ENCODE data around the gene LARGE1.
"Not testable (repeated sequence)": the region's sequence is repeated elsewhere in the genome, so short reads cannot be mapped to it uniquely, and the experiment has no call there.

Gene LARGE1

DNA sequence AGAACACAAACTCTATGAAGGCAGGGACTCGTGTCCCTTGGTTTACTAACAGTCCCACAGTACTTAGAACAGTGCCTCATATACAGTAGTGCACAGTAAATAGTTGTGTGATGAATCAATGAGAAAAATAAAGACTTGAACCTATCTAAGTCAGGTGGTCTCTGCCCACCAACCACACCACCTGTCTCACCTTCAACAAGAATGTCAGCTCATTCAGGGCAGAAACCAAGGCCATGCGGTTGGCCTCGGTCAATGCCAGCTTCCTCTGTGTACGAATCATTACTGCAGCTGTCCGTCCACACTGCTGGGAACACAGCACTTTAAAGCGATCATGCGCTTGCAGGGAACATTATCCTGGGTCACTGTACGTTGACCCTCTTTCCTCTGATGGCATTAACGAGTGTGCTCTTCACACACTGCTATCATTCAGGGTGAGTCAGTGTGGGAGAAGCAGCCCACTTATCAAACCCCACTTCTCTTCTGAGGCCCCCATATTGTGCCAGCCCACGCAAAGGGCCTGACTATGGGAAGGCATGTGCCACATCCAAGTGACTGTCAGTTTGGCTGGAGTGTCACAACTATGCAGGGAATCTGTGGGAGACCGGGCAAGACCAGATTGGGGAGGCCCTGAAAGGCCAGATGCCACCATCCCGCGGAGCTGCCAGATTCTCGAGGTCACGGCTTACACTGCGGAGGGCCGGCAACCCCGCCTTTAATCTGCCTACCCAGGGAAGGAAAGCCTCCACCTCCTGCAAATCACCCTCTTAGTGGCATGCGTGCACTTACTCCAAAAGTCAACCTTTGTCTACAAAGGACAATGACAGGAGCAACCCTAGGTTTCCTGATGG is 36.1 kb downstream of the LARGE1 start:
- no peak for DNase-seq

- DNase-seq = no peak
These were observed 36.7 kb downstream of the LARGE1 start for GRCh38 chr22:33883561-33883960.

- DNase-seq = no peak
These were observed 37.3 kb downstream of the LARGE1 start for GRCh38 chr22:33882991-33883390.

DNA sequence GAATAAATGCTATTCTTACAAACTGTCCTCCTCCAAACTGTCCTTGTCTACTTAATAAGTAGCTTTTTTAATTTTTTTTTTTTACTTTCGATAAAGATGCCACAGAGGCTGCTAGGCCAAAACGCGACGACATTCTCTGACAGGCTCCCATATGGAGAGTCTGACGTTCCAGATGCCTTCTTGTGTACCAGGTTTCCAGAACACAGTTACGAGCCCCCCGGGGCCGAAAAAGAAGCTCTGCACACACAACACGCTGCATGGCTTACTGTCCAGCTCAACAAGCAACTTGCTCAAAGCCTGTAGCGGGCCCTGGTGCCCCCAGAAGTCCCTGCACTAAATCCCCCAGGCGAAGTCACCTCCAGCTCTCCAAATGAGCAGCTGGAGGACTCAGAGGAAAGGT is 39.3 kb downstream of the LARGE1 start:
- no peak for DNase-seq

GRCh38 chr22:33879796-33880195 is 40.5 kb downstream of the LARGE1 start:
- DNase-seq = no peak

DNA sequence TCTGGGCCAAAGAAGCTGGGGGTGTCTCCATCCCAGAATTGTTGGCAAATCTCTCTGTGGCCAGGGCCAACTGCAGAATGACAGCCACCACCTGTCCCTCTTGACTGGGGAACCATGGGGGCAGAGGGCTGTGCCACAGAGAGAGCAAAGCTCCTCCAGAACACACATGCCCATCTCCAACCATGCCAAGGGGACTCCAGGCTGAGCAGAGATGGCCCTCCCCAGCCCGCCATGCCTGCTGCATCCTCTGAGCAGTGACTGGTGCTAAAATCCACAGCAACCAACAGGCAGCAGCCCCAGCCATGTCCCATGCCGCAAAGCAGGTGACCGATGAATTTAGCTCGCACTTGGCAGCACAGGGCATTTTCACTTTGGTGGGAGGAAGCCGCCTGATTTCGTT is 45.0 kb downstream of the LARGE1 start:
- DNase-seq = no peak

DNA sequence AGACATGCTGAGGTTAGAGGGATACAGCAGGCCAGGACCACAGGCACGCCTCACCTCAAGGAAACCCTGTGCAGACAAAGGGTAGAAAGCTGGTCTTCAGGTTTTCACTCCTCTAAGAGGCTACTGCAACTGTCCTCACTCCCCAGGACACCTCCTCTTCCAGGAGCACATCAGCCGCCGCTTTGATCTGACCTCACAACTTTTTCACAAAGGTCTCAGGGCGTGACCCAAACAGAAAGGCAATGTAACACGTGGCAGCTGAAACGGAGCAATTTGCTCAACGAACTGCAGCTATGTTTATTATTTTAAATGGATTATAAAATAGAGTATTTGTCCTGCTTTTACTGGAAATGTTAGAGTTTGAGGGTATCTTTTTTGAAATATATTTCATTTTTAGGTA is 46.1 kb downstream of the LARGE1 start:
- no peak for DNase-seq

- DNase-seq = no peak
These were observed 46.6 kb downstream of the LARGE1 start for GRCh38 chr22:33873666-33874065.

DNA sequence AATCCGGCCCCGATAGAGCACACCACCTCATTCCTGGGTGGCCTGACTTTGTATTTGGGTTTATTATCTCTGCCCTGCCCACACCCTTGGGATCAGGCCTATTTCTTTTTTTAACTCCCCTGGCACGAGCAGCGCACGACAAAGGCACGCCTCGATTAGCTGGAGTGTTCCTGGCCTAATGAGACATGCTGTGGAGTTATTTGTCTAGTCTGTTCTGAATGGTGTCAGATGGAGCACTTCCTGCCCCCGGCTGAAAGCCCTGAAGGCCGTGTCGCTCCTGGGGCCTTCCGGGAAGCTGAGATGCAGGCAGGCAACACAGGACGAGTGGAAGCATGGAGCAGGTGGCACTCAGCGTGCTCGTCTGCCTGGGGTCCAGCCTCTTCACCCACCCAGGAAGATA is 47.1 kb downstream of the LARGE1 start:
- DNase-seq = no peak

GRCh38 chr22:33871935-33872334 is 48.3 kb downstream of the LARGE1 start:
- no peak for DNase-seq

DNA sequence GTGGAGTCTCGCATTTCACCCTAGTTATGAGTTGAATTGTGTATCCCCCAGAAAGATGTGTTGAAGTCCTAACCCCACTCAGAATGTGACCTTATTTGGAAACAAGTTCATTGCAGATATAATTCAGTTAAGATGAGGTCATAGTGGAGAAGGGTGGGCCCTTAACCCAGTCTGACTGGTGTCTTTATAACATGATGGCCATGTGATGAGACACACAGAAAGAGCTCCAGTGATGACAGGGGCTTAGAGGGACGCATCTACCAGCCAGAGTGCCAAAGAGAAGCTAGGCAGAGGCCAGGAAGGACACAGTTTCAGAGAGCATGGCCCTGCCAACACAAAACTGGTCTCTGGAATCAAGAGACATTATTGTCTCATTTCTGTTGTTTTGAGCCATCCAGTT is 50.3 kb downstream of the LARGE1 start:
- peak; percentile 61 for DNase-seq

- no peak for DNase-seq
These were observed 52.3 kb downstream of the LARGE1 start for GRCh38 chr22:33867971-33868370.

DNA sequence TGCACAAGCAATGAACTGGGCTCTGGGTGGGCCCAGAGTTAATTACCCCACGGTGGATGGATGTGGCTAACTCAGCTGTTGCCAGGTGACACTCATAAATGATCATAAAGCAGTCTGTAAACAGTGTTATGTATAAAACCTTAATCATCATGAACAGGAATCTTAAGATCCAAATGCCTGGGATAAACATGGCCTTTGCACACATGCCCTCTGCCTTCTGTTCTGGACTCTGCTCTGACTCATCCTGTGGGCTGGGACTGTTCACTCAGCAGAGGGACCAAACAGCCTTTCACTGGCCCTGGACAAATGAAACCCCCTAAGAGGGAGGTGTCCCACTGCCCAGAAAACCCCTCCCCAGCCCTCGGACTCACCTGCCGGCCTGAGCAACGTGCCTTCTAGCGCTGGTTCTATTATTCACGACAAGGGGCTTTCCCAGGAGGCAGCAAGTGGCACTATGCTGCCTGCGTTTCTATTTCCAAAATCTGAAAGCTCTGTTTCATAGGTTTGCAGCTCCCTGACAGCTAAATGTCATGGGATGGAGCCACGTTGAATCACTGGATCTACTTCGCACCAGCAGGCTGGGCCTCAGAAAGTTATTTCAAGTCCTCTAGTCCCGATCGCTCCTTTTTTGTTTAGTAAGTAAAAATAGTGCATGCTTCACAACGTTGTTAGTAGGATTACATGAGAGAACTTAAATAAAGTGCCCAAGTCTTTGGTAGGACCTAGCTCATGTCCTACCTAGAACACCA is 53.0 kb downstream of the LARGE1 start:
- DNase-seq = no peak

DNA sequence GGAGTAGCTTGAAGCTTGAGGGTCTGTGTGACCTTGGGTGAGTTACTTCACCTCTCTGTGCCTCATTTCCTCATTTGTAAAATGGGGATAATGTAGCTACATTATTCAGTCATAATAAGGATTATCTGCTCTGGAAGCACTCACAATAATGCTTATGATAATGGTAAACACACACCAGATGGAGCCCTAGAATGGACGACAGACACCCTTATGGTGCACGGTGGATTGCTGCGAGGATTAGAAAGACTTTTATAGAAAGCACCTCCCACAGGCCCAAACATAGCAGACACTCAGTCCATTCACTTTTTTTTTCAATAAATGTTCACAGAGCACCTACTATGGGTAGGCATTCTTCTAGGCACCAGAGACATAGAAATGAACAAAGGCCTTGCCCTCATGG is 53.8 kb downstream of the LARGE1 start:
- no peak for DNase-seq

GRCh38 chr22:33865996-33866395 is 54.3 kb downstream of the LARGE1 start:
- no peak for DNase-seq

DNA sequence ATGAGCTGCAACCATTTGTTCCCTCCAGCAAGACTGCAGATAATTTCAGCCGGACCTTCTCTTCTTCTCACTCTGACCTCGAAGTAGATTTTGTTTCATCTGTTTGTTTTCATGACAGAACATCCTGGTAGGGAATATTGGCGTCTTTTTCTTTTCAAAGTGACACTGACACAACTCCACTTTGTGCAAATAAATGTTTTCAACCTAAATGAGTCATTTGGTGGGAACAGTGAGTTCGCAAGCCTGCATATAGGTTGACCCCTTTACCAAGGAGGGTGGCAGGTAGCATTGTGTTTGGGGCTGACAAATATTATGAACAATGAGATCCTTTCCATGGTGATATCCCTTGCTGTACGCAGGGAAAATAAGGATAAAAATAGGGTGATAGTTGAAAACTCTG is 55.0 kb downstream of the LARGE1 start:
- DNase-seq = no peak

- DNase-seq = no peak
These were observed 55.5 kb downstream of the LARGE1 start for GRCh38 chr22:33864723-33865130.

DNA sequence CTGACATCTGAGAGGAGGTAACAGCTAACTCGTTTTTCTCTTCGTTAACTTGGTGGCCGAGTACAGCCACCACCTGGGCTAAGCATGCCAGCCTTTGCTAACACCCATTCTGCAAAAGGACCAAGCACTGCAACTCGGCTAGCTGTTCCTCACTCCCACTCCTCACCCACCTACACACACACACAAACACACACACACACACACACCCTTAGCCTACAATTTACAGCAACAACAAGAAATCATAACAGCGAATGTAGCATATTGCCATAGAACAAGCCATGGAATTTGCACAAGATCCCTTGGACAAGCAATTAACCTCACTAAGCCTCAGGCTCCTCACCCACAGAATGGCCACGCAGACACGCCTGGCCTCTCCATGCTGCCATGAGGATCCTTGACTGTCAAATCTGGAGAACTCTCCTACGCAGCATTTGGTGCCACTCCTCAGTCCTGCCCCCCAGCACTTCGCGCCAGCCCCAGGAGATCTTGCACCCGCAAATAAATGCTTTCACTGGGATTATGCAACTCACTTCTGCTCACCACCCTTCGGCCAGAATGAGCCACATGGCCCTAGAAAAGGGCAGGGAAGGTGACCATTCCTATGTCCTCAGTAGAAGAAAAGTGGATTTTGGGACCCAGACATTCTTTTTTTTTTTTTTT is 58.9 kb downstream of the LARGE1 start:
- DNase-seq = no peak

- DNase-seq = no peak
These were observed 59.9 kb downstream of the LARGE1 start for GRCh38 chr22:33860386-33860785.

DNA sequence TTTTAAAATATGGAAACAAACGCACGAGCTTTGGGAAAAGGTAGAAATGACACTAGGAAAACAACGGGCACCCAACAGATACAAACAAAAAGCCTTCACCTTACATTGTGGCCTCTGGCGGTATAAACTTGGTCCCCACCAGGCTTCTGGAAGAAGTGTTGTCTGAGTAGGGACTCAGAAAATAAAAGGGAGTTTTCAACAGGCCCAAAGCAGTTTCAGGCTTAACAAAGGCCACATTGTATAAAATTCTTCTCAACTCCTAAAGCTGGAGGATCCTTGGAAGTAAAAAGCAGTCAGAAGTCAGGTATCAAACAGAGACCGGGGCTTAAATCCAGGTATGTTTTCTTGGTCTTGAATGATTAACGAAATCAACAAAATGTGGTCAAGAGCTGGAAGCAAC is 61.0 kb downstream of the LARGE1 start:
- no peak for DNase-seq

DNA sequence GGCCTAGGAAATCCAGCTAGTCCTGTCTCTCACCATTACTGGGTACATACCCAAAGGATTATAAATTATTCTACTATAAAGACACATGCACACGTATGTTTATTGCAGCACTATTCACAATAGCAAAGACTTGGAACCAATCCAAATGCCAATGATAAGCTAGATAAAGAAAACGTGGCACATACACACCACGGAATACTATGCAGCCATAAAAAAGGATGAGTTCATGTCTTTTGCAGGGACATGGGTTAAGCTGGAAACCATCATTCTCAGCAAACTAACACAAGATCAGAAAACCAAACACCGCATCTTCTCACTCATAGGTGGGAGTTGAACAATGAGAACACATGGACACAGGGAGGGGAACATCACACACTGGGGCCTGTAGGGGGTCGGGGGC is 61.6 kb downstream of the LARGE1 start:
- DNase-seq = not testable (repeated sequence)

- DNase-seq = not testable (repeated sequence)
These were observed 62.5 kb downstream of the LARGE1 start for GRCh38 chr22:33857767-33858166.

DNA sequence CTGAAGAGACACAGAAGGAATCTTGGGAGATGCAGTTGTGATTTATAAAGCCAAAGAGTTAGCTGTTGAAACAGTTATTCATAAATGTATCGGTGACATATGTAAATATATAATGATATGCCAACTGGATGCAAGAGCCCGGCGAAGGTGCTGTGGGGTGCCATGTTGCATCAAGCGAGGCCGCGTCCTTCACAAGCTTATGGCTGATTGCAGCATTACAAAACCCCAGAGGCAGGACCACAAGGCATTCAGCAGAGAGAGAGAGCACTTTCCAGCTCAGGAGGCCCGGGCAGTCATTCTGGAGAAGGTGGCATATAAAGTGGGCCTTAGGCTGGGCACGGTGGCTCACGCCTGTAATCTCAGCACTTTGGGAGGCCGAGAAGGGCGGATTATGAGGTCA is 65.6 kb downstream of the LARGE1 start:
- no peak for DNase-seq
